Prostate gland (tissue), 2 donors: Measurements from ENCODE around the gene SPIRE2. TPM values are rescaled to one million over a fixed set of nuclear protein-coding genes. Genes with fewer than 3 reads are reported as not detected.

Experiments used
- DNase-seq: peaks from one replicate; pipeline ENCODE4 v3.0.0-alpha.2; 2019; ENCODE audit warnings: low spot score
- H3K27ac ChIP-seq, 2 donors: fragments of 200-600 bp; sonication (generic); 2 replicates each; pipeline ENCODE4 v1.5.1; 2017 to 2019
- H3K27me3 ChIP-seq: fragments of 200-600 bp; sonication (generic); replicated peaks from 2 replicates; pipeline ENCODE4 v1.5.1; 2019; ENCODE audit not compliant: insufficient read depth
- H3K36me3 ChIP-seq, 2 donors: fragments of 200-600 bp; sonication (generic); 1 replicate in 1 of 2; 2 replicates in 1 of 2; pipeline versions ENCODE4 v1.5.1 to v1.8.1; 2017 to 2019
- H3K4me1 ChIP-seq: fragments of 200-600 bp; sonication (generic); replicated peaks from 2 replicates; pipeline ENCODE4 v1.5.1; 2019
- H3K4me3 ChIP-seq, 2 donors: fragments of 200-600 bp; sonication (generic); 2 replicates each; pipeline ENCODE4 v1.5.1; 2017 to 2019
- H3K9me3 ChIP-seq: fragments of 200-600 bp; sonication (generic); 2 replicates; pipeline ENCODE4 v1.5.1; 2017
- CTCF ChIP-seq, 4 experiments: fragments of 200-600 bp in 2 of 4; fragments of 450-650 bp in 2 of 4; sonication (generic) in 2 of 4; IDR thresholded peaks; 1 replicate in 3 of 4; 2 replicates in 1 of 4; pipeline ENCODE4 v1.5.1; 2016 to 2019; ENCODE audit warnings: antibody characterized with exemption in 4 of 4, mild to moderate bottlenecking in 2 of 4, moderate library complexity in 2 of 4
- POLR2A ChIP-seq: fragments of 450-650 bp; IDR thresholded peaks from one replicate; pipeline ENCODE4 v1.6.1; 2016; ENCODE audit warnings: antibody characterized with exemption, mild to moderate bottlenecking
- POLR2AphosphoS5 ChIP-seq: sonication (generic); formaldehyde crosslinking; IDR thresholded peaks from one replicate; pipeline ENCODE4 v1.6.1; 2017; ENCODE audit warnings: antibody characterized with exemption
- WGBS: methylation state at CpG from one replicate; pipeline ENCODE4 v1.1.5; 2018; 5-methylcytosine and 5-hydroxymethylcytosine counted together
- intact Hi-C: fragments of 100-400 bp; cut with DNase I; formaldehyde crosslinking; loops from one replicate; pipeline ENCODE4 v1.14.2; 2022
- total RNA-seq, 2 donors: library from RNA; depleted of rRNA; stranded (reverse); fragments of >200 nt; gene quantifications; one replicate each; pipeline ENCODE4 v1.1.0, GENCODE V29; 2016

SPIRE2 gene
- total RNA-seq, 2 donors from 2014 or later, result 13.7 to 15.5 TPM

GRCh38 chr16:89918453-89919347 lies 90.4 kb downstream of the SPIRE2 start, which contains the start of gene MC1R:
Gene MC1R (plus strand): TSS chr16:89918862. CDS start chr16:89919259, 397 bp downstream.
- WGBS, result 9% methylated on average over 23 of the region's 23 CpGs
- no peak within 1 kb of the TSS for H3K27ac ChIP-seq

GRCh38 chr16:89919535-89920406 lies 91.5 kb downstream of the SPIRE2 start:
- no peaks in the 10 kb centered on the region for H3K36me3 ChIP-seq
- H3K9me3 ChIP-seq, result no peaks in the 10 kb centered on the region
- H3K4me1 ChIP-seq, result peaks cover 13% of the 10 kb centered on the region
- DNase-seq, result no peak
- H3K27ac ChIP-seq, result no peak overlapping the region
- 90% methylated on average over 52 of the region's 52 CpGs for WGBS
- no peak overlapping the region for H3K4me3 ChIP-seq
- no peaks in the 10 kb centered on the region for H3K27me3 ChIP-seq
- no peak for TF ChIP-seq POLR2AphosphoS5
- no peak for TF ChIP-seq POLR2A
- no peak for TF ChIP-seq CTCF (IDR thresholded peaks at IDR 0.05)
- intact Hi-C loops, result no loop called here

More at GRCh38 chr16:89918453-89919347, 90.4 kb downstream of the SPIRE2 start, which contains the start of gene MC1R:
- H3K4me1 ChIP-seq, result peaks cover 13% of the 10 kb centered on the region
- H3K9me3 ChIP-seq, result no peaks in the 10 kb centered on the region
- no peaks in the 10 kb centered on the region for H3K36me3 ChIP-seq
- TF ChIP-seq CTCF (IDR thresholded peaks at IDR 0.05) (peak in 2 of 4 experiments; percentile 29 to 40), POLR2AphosphoS5 (no peak)
- intact Hi-C loops, result no loop called here
- no peaks in the 10 kb centered on the region for H3K27me3 ChIP-seq
- DNase-seq, result no peak
- peak within 1 kb of the TSS; percentile 2 to 18 for H3K4me3 ChIP-seq

- H3K9me3 ChIP-seq, result no peaks in the 10 kb centered on the region
- H3K36me3 ChIP-seq, result no peaks in the 10 kb centered on the region
- TF ChIP-seq POLR2AphosphoS5 (no peak), CTCF (IDR thresholded peaks at IDR 0.05) (no peak), POLR2A (no peak)
- no peak overlapping the region for H3K27ac ChIP-seq
- DNase-seq, result no peak
- intact Hi-C loops, result no loop called here
- H3K27me3 ChIP-seq, result no peaks in the 10 kb centered on the region
- 47% methylated on average over 6 of the region's 6 CpGs for WGBS
- peaks cover 13% of the 10 kb centered on the region for H3K4me1 ChIP-seq
- no peak overlapping the region for H3K4me3 ChIP-seq
These were observed 92.4 kb downstream of the SPIRE2 start for GRCh38 chr16:89920723-89921122.

Other genes starting within 250 kb of the SPIRE2 start
- gene DPEP1, start 214.8 kb upstream of the SPIRE2 start, total RNA-seq, result 100 to 1,000 TPM in 1 of 2 donors, not detected in 1; 274 TPM
- 100 to 1,000 TPM in 1 of 2 donors, 10 to 100 TPM in 1; 75.8 to 128 TPM for gene CHMP1A, start 170.8 kb upstream of the SPIRE2 start, total RNA-seq
- 10 to 100 TPM in 1 of 2 donors, 1 to 10 TPM in 1; 5.6 to 14.6 TPM for gene SPATA33, start 170.6 kb upstream of the SPIRE2 start, total RNA-seq
- gene CDK10, start 141.8 kb upstream of the SPIRE2 start, total RNA-seq, result 10 to 100 TPM; 42.1 to 79.0 TPM
- 10 to 100 TPM; 15.6 to 19.7 TPM for gene SPATA2L, start 126.8 kb upstream of the SPIRE2 start, total RNA-seq
- gene VPS9D1, start 107.6 kb upstream of the SPIRE2 start, total RNA-seq, result 10 to 100 TPM in 1 of 2 donors, 1 to 10 TPM in 1; 8.5 to 16.0 TPM
- gene ZNF276, start 106.9 kb upstream of the SPIRE2 start, total RNA-seq, result 10 to 100 TPM; 18.4 to 46.1 TPM
- 10 to 100 TPM; 10.1 to 35.6 TPM for gene FANCA, start 11.8 kb upstream of the SPIRE2 start, total RNA-seq
- 100 to 1,000 TPM; 141 to 302 TPM for gene TCF25, start 45.1 kb downstream of the SPIRE2 start, total RNA-seq
- gene MC1R, start 90.4 kb downstream of the SPIRE2 start, total RNA-seq, result 10 to 100 TPM in 1 of 2 donors, 1 to 10 TPM in 1; 5.6 to 22.5 TPM
- gene TUBB3, start 94.9 kb downstream of the SPIRE2 start, total RNA-seq, result 10 to 100 TPM in 1 of 2 donors, under 1 TPM in 1; 0.82 to 20.7 TPM
- 10 to 100 TPM; 63.9 to 79.9 TPM for gene DEF8, start 120.3 kb downstream of the SPIRE2 start, total RNA-seq
- 1 to 10 TPM; 5.3 to 7.7 TPM for gene DBNDD1, start 191.0 kb downstream of the SPIRE2 start, total RNA-seq
- under 1 TPM; 0.09 to 0.28 TPM for gene PRDM7, start 248.9 kb downstream of the SPIRE2 start, total RNA-seq